Gastrocnemius medialis (tissue), 4 donors: ENCODE results near the gene C9orf50.

Experiments used
- CTCF ChIP-seq, 5 experiments: fragments of 450-650 bp in 3 of 5; fragments of 200-600 bp in 2 of 5; sonication (generic) in 2 of 5; IDR thresholded peaks in 4 of 5; conservative IDR thresholded peaks in 1 of 5; 1 replicate in 4 of 5; 2 replicates in 1 of 5; pipeline ENCODE4 v1.5.1; 2016 to 2019; ENCODE audit warnings: antibody characterized with exemption in 5 of 5, mild to moderate bottlenecking in 3 of 5, moderate library complexity in 3 of 5
- POLR2A ChIP-seq, 2 donors: fragments of 450-650 bp; IDR thresholded peaks; one replicate each; pipeline ENCODE4 v1.6.1; 2017; ENCODE audit warnings: antibody characterized with exemption in 2 of 2, mild to moderate bottlenecking in 2 of 2, moderate library complexity in 2 of 2

- TF ChIP-seq POLR2A (IDR thresholded peaks at IDR 0.05): no peak
- no peak for TF ChIP-seq CTCF (IDR thresholded peaks at IDR 0.05 in 4 of 5, conservative IDR thresholded peaks at IDR 0.05 in 1 of 5)
These were observed 37.4 kb downstream of the C9orf50 start for GRCh38 chr9:129583308-129584038.
